GM12878 (cell line): ENCODE data around the gene HMCN1. TPM values are rescaled to one million over a fixed set of nuclear protein-coding genes. Genes with fewer than 3 reads are reported as not detected.

Experiments
- ATAC-seq: fragments of 200-7000 bp; cut with Tn5 transposase; 3 replicates; pipeline ENCODE4 v1.9.1; 2020; ENCODE audit warnings: mild to moderate bottlenecking, moderate library complexity
- BruUV-seq: library from RNA; stranded (reverse); fragments of 400-500 nt; replicated peaks from 2 replicates; lab custom pipeline; 2021; lab: Mats Ljungman, UMichigan
- CTCF ChIA-PET: fragments of 300-600 bp; sonication (Branson Sonifier 250); formaldehyde crosslinking; extraction: SDS; loops from one replicate; lab custom pipeline; 2021; ENCODE audit warnings: inconsistent platforms; lab: Yijun Ruan, JAX
- POLR2A ChIA-PET: fragments of 350-600 bp; formaldehyde crosslinking; extraction: SDS; loops from one replicate; lab custom pipeline; 2021; ENCODE audit warnings: inconsistent platforms; lab: Charles Lee
- RAD21 ChIA-PET: fragments of 300-600 bp; sonication (Branson Sonifier 250); formaldehyde crosslinking; loops from one replicate; lab custom pipeline; 2023; ENCODE audit warnings: antibody characterized with exemption; ENCODE audit not compliant: unreplicated experiment; lab: Charles Lee
- SMC1A ChIA-PET: fragments of 300-600 bp; sonication (Branson Sonifier 250); formaldehyde crosslinking; loops from one replicate; lab custom pipeline; 2023; ENCODE audit not compliant: unreplicated experiment, uncharacterized antibody; lab: Charles Lee
- DNase-seq: peaks from one replicate; pipeline ENCODE4 v3.0.0-alpha.2; 2011; ENCODE audit warnings: low read depth, low spot score
- FAIRE-seq: peaks from 3 replicates; lab custom pipeline; 2011; peaks lifted over from hg19 to GRCh38; lab: Jason Lieb, UNC
- H2AFZ ChIP-seq: 2 replicates; pipeline ENCODE4 v1.6.0; 2011; ENCODE audit warnings: low read depth, low read length, control low read depth; ENCODE audit not compliant: control insufficient read depth
- H3K27ac ChIP-seq: 2 replicates; pipeline ENCODE4 v1.5.1; 2011; ENCODE audit warnings: control low read depth; ENCODE audit not compliant: control insufficient read depth, insufficient read depth
- H3K27me3 ChIP-seq, 2 experiments: replicated peaks in 1 of 2; 2 replicates each; pipeline versions ENCODE4 v1.6.0 to v1.6.1; 2011; ENCODE audit warnings: low read length in 1 of 2; ENCODE audit not compliant: control insufficient read depth in 2 of 2, insufficient read depth in 2 of 2
- H3K36me3 ChIP-seq, 2 experiments: 2 replicates each; pipeline ENCODE4 v1.5.1; 2011; ENCODE audit warnings: low read length in 1 of 2; ENCODE audit not compliant: control insufficient read depth in 2 of 2, insufficient read depth in 2 of 2
- H3K4me1 ChIP-seq: 2 replicates; pipeline ENCODE4 v1.6.1; 2011; ENCODE audit warnings: mild to moderate bottlenecking, low read length, moderate library complexity, mixed read lengths; ENCODE audit not compliant: control insufficient read depth, insufficient read depth
- H3K4me2 ChIP-seq: 2 replicates; pipeline ENCODE4 v1.6.0; 2011; ENCODE audit warnings: control low read depth; ENCODE audit not compliant: control insufficient read depth, insufficient read depth
- H3K4me3 ChIP-seq: fragments of 200-600 bp; sonication (generic); 2 replicates; pipeline ENCODE4 v1.5.1; 2016
- H3K79me2 ChIP-seq: 2 replicates; pipeline ENCODE4 v1.6.0; 2011; ENCODE audit warnings: low read length; ENCODE audit not compliant: control insufficient read depth, insufficient read depth
- H3K9ac ChIP-seq: 2 replicates; pipeline ENCODE4 v1.8.0; 2011; ENCODE audit warnings: low read length, control low read depth, mixed read lengths; ENCODE audit not compliant: control insufficient read depth, insufficient read depth
- H3K9me3 ChIP-seq: replicated peaks from 3 replicates; pipeline ENCODE4 v1.5.1; 2011; ENCODE audit warnings: mild to moderate bottlenecking, low read length; ENCODE audit not compliant: control insufficient read depth, insufficient read depth
- H4K20me1 ChIP-seq: 2 replicates; pipeline ENCODE4 v1.6.0; 2011; ENCODE audit not compliant: control insufficient read depth, insufficient read depth
- EGR1 ChIP-seq, 2 experiments: IDR thresholded peaks; 1 replicate in 1 of 2; 2 replicates in 1 of 2; pipeline ENCODE4 v1.6.1; 2011 to 2012; ENCODE audit warnings: low read depth in 2 of 2, low read length in 2 of 2, borderline replicate concordance in 1 of 2, mild to moderate bottlenecking in 1 of 2, moderate library complexity in 1 of 2
- HDGF ChIP-seq: fragments of 450-650 bp; IDR thresholded peaks from 2 replicates; pipeline ENCODE4 v1.6.1; 2016; ENCODE audit warnings: antibody characterized with exemption
- ZNF384 ChIP-seq: IDR thresholded peaks from 2 replicates; pipeline ENCODE4 v1.6.1; 2012; ENCODE audit warnings: low read depth, mild to moderate bottlenecking, low read length, improper control_type of control experiment, borderline replicate concordance
- WGBS: methylation state at CpG from one replicate; pipeline ENCODE4 v1.1.6; 2016; ENCODE audit warnings: low lambda C conversion rate; ENCODE audit not compliant: insufficient replicate concordance, insufficient coverage; ENCODE audit errors: missing lambda C conversion rate; 5-methylcytosine and 5-hydroxymethylcytosine counted together
- in situ Hi-C: fragments of 300-500 bp; cut with MboI; formaldehyde crosslinking; loops from 9 replicates; pipeline ENCODE4 v1.14.3; 2018; ENCODE audit warnings: mixed read lengths
- intact Hi-C: fragments of 100-400 bp; cut with micrococcal nuclease; formaldehyde crosslinking; loops from one replicate; pipeline ENCODE4 v1.14.2; 2022; ENCODE audit not compliant: unreplicated experiment
- polyA plus RNA-seq, 11 experiments: library from polyadenylated mRNA; depleted of rRNA in 4 of 11; unstranded in 6 of 11; stranded (reverse) in 5 of 11; fragments of >200 nt; fragmentation: Nextera tagmentation in 4 of 11; fragmentation: Illumina TruSeq in 1 of 11; extraction: Ambion mirVana in 4 of 11; extraction: Trizol in 1 of 11; gene quantifications; 1 replicate in 1 of 11; 2 replicates in 10 of 11; pipeline versions ENCODE4 v1.2.1 to v1.2.3, GENCODE V29; 2011 to 2016; ENCODE audit warnings: inconsistent platforms in 2 of 11, missing spikeins in 2 of 11, low read depth in 1 of 11
- total RNA-seq, 4 experiments: library from RNA; depleted of rRNA in 3 of 4; stranded (reverse); fragments of >200 nt in 3 of 4; fragmentation: Illumina TruSeq in 1 of 4; extraction: Trizol in 1 of 4; gene quantifications; 2 replicates each; pipeline versions ENCODE4 v1.2.1 to v1.2.3, GENCODE V29; 2013 to 2021

HMCN1 gene
- total and polyA plus RNA-seq, 10 of the 15 experiments (the other 5 are each of a cell fraction or from before 2014, with no cell fraction given), result under 0.01 to 0.07 TPM; not detected in 8

DNA sequence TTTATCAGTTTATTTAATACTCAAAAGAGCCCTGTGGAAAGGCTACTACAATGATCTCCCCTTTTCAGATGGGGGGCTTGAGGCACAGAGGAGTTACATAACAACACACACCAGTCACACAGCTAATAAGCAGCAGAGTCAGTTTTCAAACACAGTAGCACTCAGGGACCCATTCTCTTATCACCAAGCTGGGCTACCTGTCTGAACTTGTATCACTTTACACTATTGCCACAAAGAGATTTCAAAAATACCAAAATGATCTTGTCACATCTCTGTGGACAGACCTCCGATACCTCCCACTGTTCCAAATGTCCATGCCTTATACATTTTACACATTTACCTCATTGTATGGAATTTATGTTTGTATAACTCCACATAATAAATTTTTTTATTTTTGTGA, 506.2 kb downstream of the HMCN1 start:
- in situ Hi-C loops (no loop called here), intact Hi-C loops (no loop called here)
- H3K4me1 ChIP-seq, result no peaks in the 10 kb centered on the region
- no peaks in the 10 kb centered on the region for H3K27me3 ChIP-seq
- no peak overlapping the region for H3K4me3 ChIP-seq
- TF ChIP-seq EGR1 (IDR thresholded peaks at IDR 0.05; ENCODE audit: borderline replicate concordance in 1 of 2, low read depth in 2 of 2, low read length in 2 of 2) (no peak), ZNF384 (no peak), HDGF (no peak)
- no peaks in the 10 kb centered on the region for H3K36me3 ChIP-seq
- no peak for FAIRE-seq
- no peaks in the 10 kb centered on the region for H3K79me2 ChIP-seq
- no peak for ATAC-seq
- SMC1A ChIA-PET, result no interaction called here
- RAD21 ChIA-PET, result no interaction called here
- no peaks in the 10 kb centered on the region for H3K9me3 ChIP-seq
- CTCF ChIA-PET, result no interaction called here
- POLR2A ChIA-PET, result no interaction called here
- H3K9ac ChIP-seq, result no peak overlapping the region
- H3K4me2 ChIP-seq, result no peak overlapping the region
- H2AFZ ChIP-seq, result no peak overlapping the region
- no peaks in the 10 kb centered on the region for H4K20me1 ChIP-seq
- DNase-seq, result no peak
- WGBS, result 39% methylated on average over 1 of the region's 1 CpG
- H3K27ac ChIP-seq, result no peak overlapping the region
- BruUV-seq, result no TSS peak
